ENCODE results near the gene ZRANB2.

ZRANB2 gene

DNA sequence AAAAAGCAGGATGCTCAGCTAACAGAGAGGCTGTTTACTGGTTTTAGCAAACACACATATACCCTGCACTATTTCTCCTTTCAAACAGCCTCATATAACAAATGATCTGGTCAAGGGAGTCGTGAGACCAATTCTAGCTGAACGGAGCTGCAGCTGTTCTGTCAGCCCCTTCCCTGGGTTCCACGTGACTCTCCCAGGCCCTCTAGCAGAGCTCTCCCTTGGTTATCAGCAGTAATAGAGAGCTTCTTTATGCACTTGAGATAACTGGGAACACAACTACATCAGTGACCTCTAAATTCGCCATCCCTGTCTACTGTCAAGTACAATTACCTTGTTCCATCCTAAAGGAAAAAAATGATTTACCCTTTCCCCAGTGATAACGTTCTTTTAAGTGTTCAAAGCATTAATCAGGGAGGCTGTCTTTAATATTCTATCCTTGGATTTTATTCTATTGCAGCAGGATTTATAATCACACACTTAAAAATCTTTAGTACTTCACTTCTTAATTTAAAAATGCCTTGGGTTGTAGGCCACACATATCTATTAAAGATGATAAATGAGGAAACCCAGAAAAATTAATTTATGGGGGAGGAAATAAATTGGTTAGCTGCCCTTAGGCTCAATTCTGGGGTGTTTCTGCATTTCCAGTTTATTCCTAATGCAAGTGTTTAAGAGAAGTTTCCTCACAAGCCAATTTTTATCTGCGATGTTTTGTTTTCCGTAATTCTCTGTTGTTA, 61.4 kb downstream of the ZRANB2 start:
- Histone ChIP-seq H2BK15ac (replicated peaks; ENCODE audit: low read depth) (no peak overlapping the region), H2AK5ac (ENCODE audit: low read length) (no peak overlapping the region), H3K9ac (ENCODE audit: low read length) (no peak overlapping the region), H3K36me3 (ENCODE audit: control insufficient read depth, insufficient read depth, low read length) (no peaks in the 10 kb centered on the region), H2BK120ac (ENCODE audit: low read depth, low read length) (no peak overlapping the region), H3K4me1 (ENCODE audit: control insufficient read depth, low read depth, low read length) (no peaks in the 10 kb centered on the region), H3K4me2 (ENCODE audit: low read length) (no peak overlapping the region), H3K18ac (ENCODE audit: low read length) (no peak overlapping the region), H3K56ac (ENCODE audit: low read length) (no peak overlapping the region), H4K5ac (ENCODE audit: low read length) (no peak overlapping the region), H4K8ac (ENCODE audit: low read depth, low read length) (no peak overlapping the region), H3K79me1 (ENCODE audit: low read length) (no peaks in the 10 kb centered on the region), H3K23ac (ENCODE audit: low read length) (no peak overlapping the region), H3K27ac (ENCODE audit: low read depth, low read length) (no peak overlapping the region), H3K27me3 (ENCODE audit: insufficient read depth, low read length, poor library complexity) (no peaks in the 10 kb centered on the region), H2BK5ac (ENCODE audit: low read length) (no peak overlapping the region), H3K79me2 (ENCODE audit: control insufficient read depth, insufficient read depth, low read length) (no peaks in the 10 kb centered on the region), H3K4ac (ENCODE audit: low read depth, low read length) (no peak overlapping the region), H3K4me3 (ENCODE audit: low read length) (no peak overlapping the region)
- no peak for DNase-seq
- WGBS (ENCODE audit: extremely low coverage, insufficient coverage, low lambda C conversion rate), result no CpG with 5 or more reads among the region's 7 CpGs

DNA sequence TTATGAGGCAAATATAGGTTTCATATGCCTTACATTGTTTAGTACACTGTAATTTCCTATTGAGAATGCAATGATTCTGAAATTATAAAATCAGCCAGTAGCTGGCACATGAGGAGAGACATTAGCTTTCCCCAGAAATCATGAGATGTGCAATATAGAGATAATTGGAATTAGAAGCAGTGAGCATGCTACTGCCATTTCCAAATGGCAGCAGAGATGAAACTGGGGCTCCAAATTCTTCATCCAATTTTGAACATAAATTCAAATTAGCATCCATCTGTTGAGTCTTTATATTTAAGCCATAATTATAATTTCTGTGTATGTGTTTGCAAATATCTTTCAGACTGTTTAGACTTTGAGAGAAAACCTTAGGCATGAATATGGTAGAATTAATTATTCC, 62.0 kb downstream of the ZRANB2 start:
- no peaks in the 10 kb centered on the region for H3K36me3 ChIP-seq (ENCODE audit: control insufficient read depth, insufficient read depth, low read length)
- no peak overlapping the region for H2BK120ac ChIP-seq (ENCODE audit: low read depth, low read length)
- H3K79me1 ChIP-seq (ENCODE audit: low read length), result no peaks in the 10 kb centered on the region
- no peak for DNase-seq
- H2BK15ac ChIP-seq (replicated peaks; ENCODE audit: low read depth), result no peak overlapping the region
- no peak overlapping the region for H3K18ac ChIP-seq (ENCODE audit: low read length)
- no peak overlapping the region for H3K9ac ChIP-seq (ENCODE audit: low read length)
- H3K23ac ChIP-seq (ENCODE audit: low read length), result no peak overlapping the region
- H2BK5ac ChIP-seq (ENCODE audit: low read length), result no peak overlapping the region
- H4K8ac ChIP-seq (ENCODE audit: low read depth, low read length), result no peak overlapping the region
- no peak overlapping the region for H3K4me2 ChIP-seq (ENCODE audit: low read length)
- no peak overlapping the region for H3K4me3 ChIP-seq (ENCODE audit: low read length)
- H3K27ac ChIP-seq (ENCODE audit: low read depth, low read length), result no peak overlapping the region
- no peaks in the 10 kb centered on the region for H3K79me2 ChIP-seq (ENCODE audit: control insufficient read depth, insufficient read depth, low read length)
- no peaks in the 10 kb centered on the region for H3K4me1 ChIP-seq (ENCODE audit: control insufficient read depth, low read depth, low read length)
- H2AK5ac ChIP-seq (ENCODE audit: low read length), result no peak overlapping the region
- no peak overlapping the region for H3K56ac ChIP-seq (ENCODE audit: low read length)
- H4K5ac ChIP-seq (ENCODE audit: low read length), result no peak overlapping the region
- no peaks in the 10 kb centered on the region for H3K27me3 ChIP-seq (ENCODE audit: insufficient read depth, low read length, poor library complexity)
- no peak overlapping the region for H3K4ac ChIP-seq (ENCODE audit: low read depth, low read length)

DNA sequence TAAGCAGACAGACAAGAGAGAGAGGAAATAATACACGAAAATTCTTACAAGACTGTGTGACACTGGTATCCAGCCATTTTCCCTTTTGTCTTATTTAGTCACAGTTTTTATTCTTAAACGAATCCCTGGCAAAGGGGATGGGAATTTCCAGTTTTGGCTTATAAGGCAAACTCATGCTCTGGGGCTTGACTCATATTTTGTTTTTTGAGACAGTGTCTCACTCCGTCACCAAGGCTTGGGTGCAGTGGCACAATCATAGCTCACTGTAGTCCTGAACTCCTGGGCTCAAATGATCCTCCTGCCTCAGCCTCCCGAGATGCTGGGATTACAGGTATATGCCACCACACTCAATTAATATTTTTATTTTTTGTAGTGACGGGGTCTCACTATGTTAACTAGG, 65.1 kb downstream of the ZRANB2 start:
- DNase-seq, result no peak
- WGBS (ENCODE audit: extremely low coverage, insufficient coverage, low lambda C conversion rate), result no CpG with 5 or more reads among the region's 5 CpGs

DNA sequence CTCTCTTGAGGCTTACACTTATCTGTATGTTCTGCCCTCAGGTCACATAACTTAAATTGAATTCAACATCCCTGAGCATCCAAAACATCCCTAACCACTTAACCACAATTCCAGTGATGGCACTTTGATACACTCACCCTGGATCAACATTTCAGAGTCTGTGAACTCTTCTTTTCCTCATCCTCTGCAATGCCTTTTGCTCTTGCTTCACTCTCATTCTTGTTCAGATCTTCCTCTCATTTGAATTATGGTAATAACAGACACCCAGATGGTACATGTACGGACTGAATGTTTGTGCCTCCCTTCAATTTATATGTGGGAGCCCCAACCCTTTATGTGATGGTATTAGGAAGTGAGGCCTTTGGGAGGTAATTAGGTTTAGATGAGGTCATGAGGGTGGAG, 66.7 kb downstream of the ZRANB2 start:
- Histone ChIP-seq H2BK15ac (replicated peaks; ENCODE audit: low read depth) (no peak overlapping the region), H2AK5ac (ENCODE audit: low read length) (no peak overlapping the region), H3K18ac (ENCODE audit: low read length) (no peak overlapping the region), H3K79me1 (ENCODE audit: low read length) (no peaks in the 10 kb centered on the region), H3K27ac (ENCODE audit: low read depth, low read length) (no peak overlapping the region), H4K8ac (ENCODE audit: low read depth, low read length) (no peak overlapping the region), H2BK120ac (ENCODE audit: low read depth, low read length) (no peak overlapping the region), H3K36me3 (ENCODE audit: control insufficient read depth, insufficient read depth, low read length) (no peaks in the 10 kb centered on the region), H3K4me1 (ENCODE audit: control insufficient read depth, low read depth, low read length) (no peaks in the 10 kb centered on the region), H3K27me3 (ENCODE audit: insufficient read depth, low read length, poor library complexity) (no peaks in the 10 kb centered on the region), H3K9ac (ENCODE audit: low read length) (no peak overlapping the region), H4K5ac (ENCODE audit: low read length) (no peak overlapping the region), H3K4me3 (ENCODE audit: low read length) (no peak overlapping the region), H3K23ac (ENCODE audit: low read length) (no peak overlapping the region), H3K4me2 (ENCODE audit: low read length) (no peak overlapping the region), H3K4ac (ENCODE audit: low read depth, low read length) (no peak overlapping the region), H3K56ac (ENCODE audit: low read length) (no peak overlapping the region), H2BK5ac (ENCODE audit: low read length) (no peak overlapping the region), H3K79me2 (ENCODE audit: control insufficient read depth, insufficient read depth, low read length) (no peaks in the 10 kb centered on the region)
- no CpG with 5 or more reads among the region's 1 CpG for WGBS (ENCODE audit: extremely low coverage, insufficient coverage, low lambda C conversion rate)
- DNase-seq, result no peak

More for the DNA sequence above, 65.1 kb downstream of the ZRANB2 start:
- Histone ChIP-seq H3K23ac (ENCODE audit: low read length) (no peak overlapping the region), H3K4me1 (ENCODE audit: control insufficient read depth, low read depth, low read length) (no peaks in the 10 kb centered on the region), H3K4me2 (ENCODE audit: low read length) (no peak overlapping the region), H2BK5ac (ENCODE audit: low read length) (no peak overlapping the region), H3K36me3 (ENCODE audit: control insufficient read depth, insufficient read depth, low read length) (no peaks in the 10 kb centered on the region), H3K4me3 (ENCODE audit: low read length) (no peak overlapping the region), H3K79me1 (ENCODE audit: low read length) (no peaks in the 10 kb centered on the region), H3K4ac (ENCODE audit: low read depth, low read length) (no peak overlapping the region), H3K79me2 (ENCODE audit: control insufficient read depth, insufficient read depth, low read length) (no peaks in the 10 kb centered on the region), H4K8ac (ENCODE audit: low read depth, low read length) (no peak overlapping the region), H2AK5ac (ENCODE audit: low read length) (no peak overlapping the region), H3K27me3 (ENCODE audit: insufficient read depth, low read length, poor library complexity) (no peaks in the 10 kb centered on the region), H3K9ac (ENCODE audit: low read length) (no peak overlapping the region), H3K27ac (ENCODE audit: low read depth, low read length) (no peak overlapping the region), H3K56ac (ENCODE audit: low read length) (no peak overlapping the region), H2BK15ac (replicated peaks; ENCODE audit: low read depth) (no peak overlapping the region), H3K18ac (ENCODE audit: low read length) (no peak overlapping the region), H4K5ac (ENCODE audit: low read length) (no peak overlapping the region), H2BK120ac (ENCODE audit: low read depth, low read length) (no peak overlapping the region)

Small RNA genes within 50 kb of the gene (small RNA-seq; reads per million reads assigned to genes)
- gene MIR186 (ENCODE audit: insufficient read depth), result 22,906 reads per million, percentile 100 among the genes with 10 or more reads in this experiment

Data from mesendoderm (in vitro differentiated cells).